MG63 (cell line): ENCODE data around the gene DDX3X. TPM values are rescaled to one million over a fixed set of nuclear protein-coding genes. Genes with fewer than 3 reads are reported as not detected.
A peak's percentile ranks its signal among the peaks of the same experiment; 100 is the strongest.

ENCODE experiments used
- DNase-seq: peaks from one replicate; pipeline ENCODE4 v3.0.0-alpha.2; 2020
- H3K27me3 ChIP-seq: fragments of 250-450 bp; sonication (Bioruptor Pico); 2 replicates; pipeline ENCODE4 v1.5.1; 2020; ENCODE audit warnings: mild to moderate bottlenecking, moderate library complexity
- H3K36me3 ChIP-seq: fragments of 250-450 bp; sonication (Bioruptor Pico); 2 replicates; pipeline ENCODE4 v1.5.1; 2020; ENCODE audit warnings: mild to moderate bottlenecking, moderate library complexity
- H3K4me3 ChIP-seq: fragments of 250-450 bp; sonication (Bioruptor Pico); 2 replicates; pipeline ENCODE4 v1.5.1; 2020; ENCODE audit warnings: mild to moderate bottlenecking, moderate library complexity
- H3K9me3 ChIP-seq: fragments of 250-450 bp; sonication (Bioruptor Pico); 2 replicates; pipeline ENCODE4 v1.5.1; 2020; ENCODE audit warnings: mild to moderate bottlenecking, moderate library complexity
- total RNA-seq: library from RNA; depleted of rRNA; stranded (reverse); fragments of >200 nt; shearing (Covaris generic); gene quantifications from 2 replicates; pipeline ENCODE4 v1.2.3, GENCODE V29; 2014; ENCODE audit warnings: low replicate concordance

DDX3X gene
- total RNA-seq, 1 experiment from 2014 or later, result 94.9 TPM

- Histone ChIP-seq H3K36me3 (no peaks in the 10 kb centered on the region), H3K4me3 (no peak overlapping the region), H3K27me3 (no peaks in the 10 kb centered on the region), H3K9me3 (no peaks in the 10 kb centered on the region)
- no peak for DNase-seq
Measured at GRCh38 chrX:41317477-41318208, 16.3 kb upstream of the DDX3X start.

GRCh38 chrX:41320393-41320792 lies 13.6 kb upstream of the DDX3X start:
- Histone ChIP-seq H3K27me3 (no peaks in the 10 kb centered on the region), H3K36me3 (no peaks in the 10 kb centered on the region), H3K4me3 (no peak overlapping the region), H3K9me3 (no peaks in the 10 kb centered on the region)
- no peak for DNase-seq

- no peak overlapping the region for H3K4me3 ChIP-seq
- no peaks in the 10 kb centered on the region for H3K27me3 ChIP-seq
- no peaks in the 10 kb centered on the region for H3K9me3 ChIP-seq
- no peak for DNase-seq
- H3K36me3 ChIP-seq, result no peaks in the 10 kb centered on the region
Measured at GRCh38 chrX:41322821-41323603, 10.9 kb upstream of the DDX3X start.

- Histone ChIP-seq H3K9me3 (no peaks in the 10 kb centered on the region), H3K36me3 (no peaks in the 10 kb centered on the region), H3K4me3 (no peak overlapping the region), H3K27me3 (no peaks in the 10 kb centered on the region)
- DNase-seq, result no peak
Measured at GRCh38 chrX:41326431-41326830, 7.5 kb upstream of the DDX3X start.

- Histone ChIP-seq H3K36me3 (no peaks in the 10 kb centered on the region), H3K4me3 (no peak overlapping the region), H3K9me3 (no peaks in the 10 kb centered on the region), H3K27me3 (no peaks in the 10 kb centered on the region)
- DNase-seq, result no peak
Measured at GRCh38 chrX:41327341-41327740, 6.6 kb upstream of the DDX3X start.

GRCh38 chrX:41329101-41329500 lies 4.9 kb upstream of the DDX3X start:
- no peak for DNase-seq
- H3K27me3 ChIP-seq, result no peaks in the 10 kb centered on the region
- no peak overlapping the region for H3K4me3 ChIP-seq
- H3K9me3 ChIP-seq, result no peaks in the 10 kb centered on the region
- peaks cover under 1% of the 10 kb centered on the region; the same call in 1 of the 2 replicates for H3K36me3 ChIP-seq

GRCh38 chrX:41332005-41332404 lies 2.0 kb upstream of the DDX3X start:
- H3K27me3 ChIP-seq, result no peaks in the 10 kb centered on the region
- H3K36me3 ChIP-seq, result peaks cover 8% of the 10 kb centered on the region
- no peaks in the 10 kb centered on the region for H3K9me3 ChIP-seq
- DNase-seq, result no peak
- H3K4me3 ChIP-seq, result peak overlapping the region; percentile 94

GRCh38 chrX:41332408-41333002 lies 1.5 kb upstream of the DDX3X start:
- Histone ChIP-seq H3K27me3 (no peaks in the 10 kb centered on the region), H3K36me3 (peaks cover 8% of the 10 kb centered on the region), H3K9me3 (no peaks in the 10 kb centered on the region), H3K4me3 (peak overlapping the region; percentile 94)
- DNase-seq, result peak; percentile 24

- no peaks in the 10 kb centered on the region for H3K27me3 ChIP-seq
- peaks cover 13% of the 10 kb centered on the region for H3K36me3 ChIP-seq
- DNase-seq, result peak; percentile 87
- H3K9me3 ChIP-seq, result no peaks in the 10 kb centered on the region
- peak overlapping the region; percentile 94 for H3K4me3 ChIP-seq
Measured at GRCh38 chrX:41333003-41333743, 789 bp upstream of the DDX3X start.

- H3K4me3 ChIP-seq, result peak overlapping the region; percentile 94
- H3K27me3 ChIP-seq, result no peaks in the 10 kb centered on the region
- H3K9me3 ChIP-seq, result no peaks in the 10 kb centered on the region
- peak; percentile 73 for DNase-seq
- H3K36me3 ChIP-seq, result peaks cover 25% of the 10 kb centered on the region
Measured at GRCh38 chrX:41334363-41335197, 618 bp downstream of the DDX3X start.

GRCh38 chrX:41335198-41335957 lies 1.4 kb downstream of the DDX3X start:
- Histone ChIP-seq H3K4me3 (peak overlapping the region; percentile 94), H3K36me3 (peaks cover 30% of the 10 kb centered on the region), H3K9me3 (no peaks in the 10 kb centered on the region), H3K27me3 (no peaks in the 10 kb centered on the region)
- no peak for DNase-seq

- no peaks in the 10 kb centered on the region for H3K9me3 ChIP-seq
- peak overlapping the region; percentile 94 for H3K4me3 ChIP-seq
- peak; percentile 35 for DNase-seq
- peaks cover 36% of the 10 kb centered on the region for H3K36me3 ChIP-seq
- H3K27me3 ChIP-seq, result no peaks in the 10 kb centered on the region
Measured at GRCh38 chrX:41335958-41336331, 2.0 kb downstream of the DDX3X start.

- Histone ChIP-seq H3K27me3 (no peaks in the 10 kb centered on the region), H3K36me3 (peaks cover 41% of the 10 kb centered on the region), H3K9me3 (no peaks in the 10 kb centered on the region), H3K4me3 (peak overlapping the region; percentile 94)
- DNase-seq, result no peak
Measured at GRCh38 chrX:41336447-41336846, 2.5 kb downstream of the DDX3X start.

- no peak for DNase-seq
- no peaks in the 10 kb centered on the region for H3K9me3 ChIP-seq
- peaks cover 47% of the 10 kb centered on the region for H3K36me3 ChIP-seq
- H3K27me3 ChIP-seq, result no peaks in the 10 kb centered on the region
- peak overlapping the region; percentile 94 for H3K4me3 ChIP-seq
Measured at GRCh38 chrX:41337140-41337539, 3.2 kb downstream of the DDX3X start.

- Histone ChIP-seq H3K27me3 (no peaks in the 10 kb centered on the region), H3K9me3 (no peaks in the 10 kb centered on the region), H3K36me3 (peaks cover 60% of the 10 kb centered on the region), H3K4me3 (no peak overlapping the region)
- DNase-seq, result no peak
Measured at GRCh38 chrX:41338436-41338835, 4.5 kb downstream of the DDX3X start.
